Bronchial epithelial cell (primary cell): ENCODE measurements around the gene MAML1. TPM values are rescaled to one million over a fixed set of nuclear protein-coding genes. Genes with fewer than 3 reads are reported as not detected.

Experiments used
- DNase-seq: peaks from one replicate; pipeline ENCODE4 v3.0.0-alpha.2; 2010; ENCODE audit warnings: low read depth
- FAIRE-seq: peaks from 2 replicates; lab custom pipeline; 2011; peaks lifted over from hg19 to GRCh38; lab: Jason Lieb, UNC
- H3K27me3 ChIP-seq: 2 replicates; pipeline ENCODE4 v1.5.1; 2011; ENCODE audit warnings: low read length; ENCODE audit not compliant: control insufficient read depth, insufficient read depth
- H3K36me3 ChIP-seq: 2 replicates; pipeline ENCODE4 v1.5.1; 2011; ENCODE audit warnings: low read length; ENCODE audit not compliant: control insufficient read depth, insufficient read depth
- H3K4me3 ChIP-seq: 2 replicates; pipeline ENCODE4 v1.5.1; 2011; ENCODE audit warnings: mild to moderate bottlenecking, low read depth, low read length, control low read depth
- CTCF ChIP-seq: IDR thresholded peaks from 2 replicates; pipeline ENCODE4 v1.5.1; 2011; ENCODE audit warnings: mild to moderate bottlenecking, moderate library complexity, low read length, control low read depth, inconsistent platforms; ENCODE audit not compliant: insufficient read depth, severe bottlenecking
- total RNA-seq: library from RNA; depleted of rRNA; stranded (reverse); fragments of >200 nt; gene quantifications from 2 replicates; pipeline ENCODE4 v1.2.1, GENCODE V29; 2014

Gene MAML1
- total RNA-seq, 1 donor from 2014 or later = 4.2 TPM

- H3K27me3 ChIP-seq = no peaks in the 10 kb centered on the region
- no peak for FAIRE-seq
- no peak for TF ChIP-seq CTCF
- no peak overlapping the region for H3K4me3 ChIP-seq
- no peak for DNase-seq
- H3K36me3 ChIP-seq = peaks cover 40% of the 10 kb centered on the region
Measured at GRCh38 chr5:179800696-179801201, 68.1 kb downstream of the MAML1 start.

GRCh38 chr5:179801304-179802206 is 68.9 kb downstream of the MAML1 start:
- Histone ChIP-seq H3K27me3 (no peaks in the 10 kb centered on the region), H3K4me3 (no peak overlapping the region), H3K36me3 (peaks cover 40% of the 10 kb centered on the region)
- DNase-seq (peak; percentile 33), FAIRE-seq (no peak)
- peak; percentile 87 for TF ChIP-seq CTCF

GRCh38 chr5:179802207-179802883 is 69.7 kb downstream of the MAML1 start:
- TF ChIP-seq CTCF = no peak
- H3K4me3 ChIP-seq = no peak overlapping the region
- peak; percentile 37 for DNase-seq
- no peak for FAIRE-seq
- H3K27me3 ChIP-seq = no peaks in the 10 kb centered on the region
- H3K36me3 ChIP-seq = peaks cover 40% of the 10 kb centered on the region

- H3K36me3 ChIP-seq = peaks cover 38% of the 10 kb centered on the region
- no peak for DNase-seq
- no peaks in the 10 kb centered on the region for H3K27me3 ChIP-seq
- no peak for FAIRE-seq
- no peak overlapping the region for H3K4me3 ChIP-seq
- TF ChIP-seq CTCF = no peak
Measured at GRCh38 chr5:179802950-179803562, 70.4 kb downstream of the MAML1 start.

- FAIRE-seq = no peak
- Histone ChIP-seq H3K36me3 (peaks cover 32% of the 10 kb centered on the region), H3K27me3 (no peaks in the 10 kb centered on the region), H3K4me3 (no peak overlapping the region)
- no peak for DNase-seq
- no peak for TF ChIP-seq CTCF
Measured at GRCh38 chr5:179803651-179804554, 71.3 kb downstream of the MAML1 start.
